KMS-11 (cell line): ENCODE data around the gene CSRP2.

ENCODE experiments used
- H2AFZ ChIP-seq: fragments of 200-600 bp; sonication (generic); 2 replicates; pipeline ENCODE4 v1.6.1; 2016; ENCODE audit warnings: antibody characterized with exemption, mixed run types, low read depth
- H3K27ac ChIP-seq: fragments of 200-600 bp; sonication (generic); 2 replicates; pipeline ENCODE4 v1.6.1; 2016; ENCODE audit warnings: mild to moderate bottlenecking, mixed run types
- H3K27me3 ChIP-seq: fragments of 200-600 bp; sonication (generic); 2 replicates; pipeline ENCODE4 v1.6.1; 2017; ENCODE audit warnings: mild to moderate bottlenecking, low read depth, mixed run types, moderate library complexity; ENCODE audit not compliant: insufficient read depth
- H3K36me3 ChIP-seq: fragments of 200-600 bp; sonication (generic); 2 replicates; pipeline ENCODE4 v1.6.1; 2017; ENCODE audit warnings: mild to moderate bottlenecking, mixed run types; ENCODE audit not compliant: insufficient read depth
- H3K4me1 ChIP-seq: fragments of 200-600 bp; sonication (generic); 2 replicates; pipeline ENCODE4 v1.6.1; 2016; ENCODE audit warnings: mild to moderate bottlenecking, low read depth, mixed run types; ENCODE audit not compliant: poor library complexity, severe bottlenecking
- H3K4me2 ChIP-seq: fragments of 200-600 bp; sonication (generic); 2 replicates; pipeline ENCODE4 v1.7.0; 2016; ENCODE audit warnings: mild to moderate bottlenecking, mixed run types
- H3K4me3 ChIP-seq: fragments of 200-600 bp; sonication (generic); IDR thresholded peaks from 2 replicates; pipeline ENCODE4 v1.6.1; 2017; ENCODE audit warnings: low read depth, low read length, mixed read lengths; ENCODE audit not compliant: insufficient read depth
- H3K79me2 ChIP-seq: fragments of 200-600 bp; sonication (generic); 2 replicates; pipeline ENCODE4 v1.6.1; 2016; ENCODE audit warnings: low read depth, mixed run types; ENCODE audit not compliant: insufficient read depth
- H3K9ac ChIP-seq: fragments of 200-600 bp; sonication (generic); 2 replicates; pipeline ENCODE4 v1.6.1; 2016; ENCODE audit warnings: mild to moderate bottlenecking, mixed run types
- H4K20me1 ChIP-seq: fragments of 200-600 bp; sonication (generic); 2 replicates; pipeline ENCODE4 v1.6.1; 2016; ENCODE audit warnings: mild to moderate bottlenecking, mixed run types; ENCODE audit not compliant: insufficient read depth
- CTCF ChIP-seq: fragments of 200-600 bp; sonication (generic); conservative IDR thresholded peaks from 2 replicates; pipeline ENCODE4 v1.6.1; 2017; ENCODE audit warnings: low read depth, mild to moderate bottlenecking, antibody characterized with exemption, low read length, moderate library complexity, mixed read lengths

The CSRP2 gene

GRCh38 chr12:76820888-76821482 lies 57.8 kb downstream of the CSRP2 start:
- no peaks in the 10 kb centered on the region for H4K20me1 ChIP-seq
- no peaks in the 10 kb centered on the region for H3K36me3 ChIP-seq
- no peak overlapping the region for H3K27ac ChIP-seq
- no peaks in the 10 kb centered on the region for H3K27me3 ChIP-seq
- no peak overlapping the region for H2AFZ ChIP-seq
- no peaks in the 10 kb centered on the region for H3K4me1 ChIP-seq
- H3K4me2 ChIP-seq, result no peak overlapping the region
- TF ChIP-seq CTCF, result peak; percentile 44; the same call in 1 of the 2 replicates
- H3K9ac ChIP-seq, result no peak overlapping the region
- no peak overlapping the region for H3K4me3 ChIP-seq
- H3K79me2 ChIP-seq, result no peaks in the 10 kb centered on the region

- TF ChIP-seq CTCF, result no peak
- Histone ChIP-seq H3K4me3 (no peak overlapping the region), H3K4me2 (no peak overlapping the region), H3K4me1 (no peaks in the 10 kb centered on the region), H4K20me1 (no peaks in the 10 kb centered on the region), H3K79me2 (no peaks in the 10 kb centered on the region), H3K27me3 (no peaks in the 10 kb centered on the region), H3K27ac (no peak overlapping the region), H2AFZ (no peak overlapping the region), H3K9ac (no peak overlapping the region), H3K36me3 (no peaks in the 10 kb centered on the region)
These were observed 64.8 kb downstream of the CSRP2 start for GRCh38 chr12:76813972-76814371.

- H3K27me3 ChIP-seq, result no peaks in the 10 kb centered on the region
- no peaks in the 10 kb centered on the region for H4K20me1 ChIP-seq
- H2AFZ ChIP-seq, result no peak overlapping the region
- H3K36me3 ChIP-seq, result no peaks in the 10 kb centered on the region
- H3K27ac ChIP-seq, result no peak overlapping the region
- H3K4me3 ChIP-seq, result no peak overlapping the region
- H3K4me2 ChIP-seq, result no peak overlapping the region
- no peak overlapping the region for H3K9ac ChIP-seq
- no peak for TF ChIP-seq CTCF
- H3K4me1 ChIP-seq, result no peaks in the 10 kb centered on the region
- H3K79me2 ChIP-seq, result no peaks in the 10 kb centered on the region
These were observed 65.6 kb downstream of the CSRP2 start for GRCh38 chr12:76813265-76813664.

- Histone ChIP-seq H3K4me3 (no peak overlapping the region), H2AFZ (no peak overlapping the region), H3K79me2 (no peaks in the 10 kb centered on the region), H3K4me2 (no peak overlapping the region), H3K4me1 (no peaks in the 10 kb centered on the region), H3K36me3 (no peaks in the 10 kb centered on the region), H4K20me1 (no peaks in the 10 kb centered on the region), H3K27ac (no peak overlapping the region), H3K27me3 (no peaks in the 10 kb centered on the region), H3K9ac (no peak overlapping the region)
- no peak for TF ChIP-seq CTCF
These were observed 66.8 kb downstream of the CSRP2 start for GRCh38 chr12:76811976-76812375.
